C4-2B (cell line): Measurements from ENCODE around the gene LIFR.

ENCODE experiments used
- ZFX ChIP-seq: fragments of 450-650 bp; IDR thresholded peaks from 2 replicates; pipeline ENCODE4 v1.6.1; 2017
- TF ChIP-seq, protein P1 (sequence below): fragments of 450-650 bp; conservative IDR thresholded peaks from 2 replicates; pipeline ENCODE4 v1.5.1; 2017; ENCODE audit warnings: mild to moderate bottlenecking

DNA sequence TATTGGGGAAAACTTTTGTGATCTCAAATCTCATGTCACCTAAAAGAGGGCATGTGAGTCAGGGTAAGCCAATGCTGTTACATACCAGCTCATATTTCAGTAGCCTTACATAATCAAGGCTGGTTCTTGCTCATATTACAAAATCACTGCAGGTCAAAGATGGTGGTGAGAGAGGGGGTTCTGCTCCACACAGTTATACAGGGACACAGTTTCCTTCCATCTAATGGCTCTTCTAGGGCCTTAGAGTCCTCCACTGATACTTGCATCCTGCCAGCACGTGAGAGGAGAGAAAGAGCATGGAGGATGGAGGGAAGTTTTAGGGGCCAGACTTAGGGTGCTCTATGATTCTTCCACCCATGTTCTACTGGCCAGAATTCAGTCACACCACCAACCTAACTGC lies 130.0 kb downstream of the LIFR start:
- TF ChIP-seq, protein P1, sequence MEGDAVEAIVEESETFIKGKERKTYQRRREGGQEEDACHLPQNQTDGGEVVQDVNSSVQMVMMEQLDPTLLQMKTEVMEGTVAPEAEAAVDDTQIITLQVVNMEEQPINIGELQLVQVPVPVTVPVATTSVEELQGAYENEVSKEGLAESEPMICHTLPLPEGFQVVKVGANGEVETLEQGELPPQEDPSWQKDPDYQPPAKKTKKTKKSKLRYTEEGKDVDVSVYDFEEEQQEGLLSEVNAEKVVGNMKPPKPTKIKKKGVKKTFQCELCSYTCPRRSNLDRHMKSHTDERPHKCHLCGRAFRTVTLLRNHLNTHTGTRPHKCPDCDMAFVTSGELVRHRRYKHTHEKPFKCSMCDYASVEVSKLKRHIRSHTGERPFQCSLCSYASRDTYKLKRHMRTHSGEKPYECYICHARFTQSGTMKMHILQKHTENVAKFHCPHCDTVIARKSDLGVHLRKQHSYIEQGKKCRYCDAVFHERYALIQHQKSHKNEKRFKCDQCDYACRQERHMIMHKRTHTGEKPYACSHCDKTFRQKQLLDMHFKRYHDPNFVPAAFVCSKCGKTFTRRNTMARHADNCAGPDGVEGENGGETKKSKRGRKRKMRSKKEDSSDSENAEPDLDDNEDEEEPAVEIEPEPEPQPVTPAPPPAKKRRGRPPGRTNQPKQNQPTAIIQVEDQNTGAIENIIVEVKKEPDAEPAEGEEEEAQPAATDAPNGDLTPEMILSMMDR = no peak
- no peak for TF ChIP-seq ZFX
